K562 (cell line): ENCODE results near the gene FAM107B. TPM values are rescaled to one million over a fixed set of nuclear protein-coding genes. Genes with fewer than 3 reads are reported as not detected.

Source experiments
- ATAC-seq: fragments of 200-7000 bp; cut with Tn5 transposase; 3 replicates; pipeline ENCODE4 v1.9.1; 2020; ENCODE audit warnings: moderate library complexity
- BruUV-seq: library from RNA; stranded (reverse); fragments of 400-500 nt; replicated peaks from 2 replicates; lab custom pipeline; 2021; lab: Mats Ljungman, UMichigan
- CTCF ChIA-PET: fragments of 300-600 bp; formaldehyde crosslinking; extraction: SDS; loops from one replicate; lab custom pipeline; 2021; ENCODE audit warnings: low intra/inter-chr PET ratio; lab: Yijun Ruan, JAX
- POLR2A ChIA-PET: fragments of 300-600, 350-650 bp; sonication (Branson Sonifier 250); formaldehyde crosslinking; extraction: SDS; loops from one replicate; lab custom pipeline; 2021; ENCODE audit warnings: antibody characterized with exemption, inconsistent platforms; lab: Yijun Ruan, JAX
- DNase-seq, 4 experiments: peaks; one replicate each; pipeline versions ENCODE4 v3.0.0 to v3.0.0-alpha.2; 2011 to 2018; ENCODE audit warnings: low spot score in 3 of 4, mixed read lengths in 3 of 4; ENCODE audit errors: extremely low read depth in 1 of 4
- FAIRE-seq: peaks from 2 replicates; lab custom pipeline; 2011; peaks lifted over from hg19 to GRCh38; lab: Jason Lieb, UNC
- H2AFZ ChIP-seq: 2 replicates; pipeline ENCODE4 v1.6.0; 2011; ENCODE audit warnings: low read depth, low read length, control low read depth, inconsistent platforms
- H3K27ac ChIP-seq: fragments of 200-600 bp; 3 replicates; pipeline ENCODE4 v1.8.0; 2011; ENCODE audit warnings: low read depth, mild to moderate bottlenecking, control low read depth, inconsistent platforms, low read length, moderate library complexity, mixed read lengths; ENCODE audit errors: extremely low read depth
- H3K27me3 ChIP-seq, 2 experiments: fragments of 300-600 bp in 1 of 2; 2 replicates in 1 of 2; 3 replicates in 1 of 2; pipeline versions ENCODE4 v1.6.0 to v1.8.0; 2011; ENCODE audit warnings: inconsistent platforms in 2 of 2, low read length in 2 of 2, mild to moderate bottlenecking in 1 of 2, mixed read lengths in 1 of 2, moderate library complexity in 1 of 2; ENCODE audit not compliant: control insufficient read depth in 2 of 2, insufficient read depth in 2 of 2
- H3K36me3 ChIP-seq: fragments of 300-600 bp; 3 replicates; pipeline ENCODE4 v1.8.0; 2011; ENCODE audit warnings: mild to moderate bottlenecking, low read length, inconsistent platforms; ENCODE audit not compliant: control insufficient read depth, insufficient read depth
- H3K4me1 ChIP-seq, 2 experiments: fragments of 200-600 bp in 1 of 2; replicated peaks in 1 of 2; 2 replicates in 1 of 2; 3 replicates in 1 of 2; pipeline versions ENCODE4 v1.5.1 to v1.8.0; 2011; ENCODE audit warnings: inconsistent platforms in 2 of 2, low read length in 2 of 2, mild to moderate bottlenecking in 1 of 2, mixed read lengths in 1 of 2, moderate library complexity in 1 of 2; ENCODE audit not compliant: control insufficient read depth in 2 of 2, insufficient read depth in 2 of 2
- H3K4me2 ChIP-seq: 2 replicates; pipeline ENCODE4 v1.6.1; 2011; ENCODE audit warnings: low read length, control low read depth, inconsistent platforms, mixed read lengths; ENCODE audit not compliant: insufficient read depth
- H3K4me3 ChIP-seq: fragments of 200-600 bp; sonication (generic), shearing (Covaris generic); 2 replicates; pipeline ENCODE4 v1.5.1; 2016; ENCODE audit warnings: control low read depth, inconsistent platforms
- H3K79me2 ChIP-seq: fragments of 200-600 bp; 3 replicates; pipeline ENCODE4 v1.8.0; 2011; ENCODE audit warnings: low read length, inconsistent platforms; ENCODE audit not compliant: control insufficient read depth, insufficient read depth
- H3K9ac ChIP-seq, 2 experiments: 2 replicates each; pipeline versions ENCODE4 v1.6.0 to v1.6.1; 2011; ENCODE audit warnings: low read depth in 2 of 2, low read length in 2 of 2, control low read depth in 1 of 2, inconsistent platforms in 1 of 2, mild to moderate bottlenecking in 1 of 2, mixed read lengths in 1 of 2; ENCODE audit not compliant: insufficient read depth in 1 of 2
- H3K9me1 ChIP-seq: one replicate; pipeline ENCODE4 v1.6.0; 2011; ENCODE audit warnings: inconsistent platforms, mild to moderate bottlenecking, low read length, moderate library complexity; ENCODE audit not compliant: control insufficient read depth, insufficient read depth
- H3K9me3 ChIP-seq: replicated peaks from 2 replicates; pipeline ENCODE4 v1.5.1; 2011; ENCODE audit warnings: low read depth, low read length, inconsistent platforms; ENCODE audit not compliant: control insufficient read depth, insufficient read depth
- H4K20me1 ChIP-seq: replicated peaks from 2 replicates; pipeline ENCODE4 v1.6.1; 2011; ENCODE audit warnings: low read length, inconsistent platforms, mixed read lengths; ENCODE audit not compliant: control insufficient read depth, insufficient read depth
- ASH1L ChIP-seq: fragments of 450-650 bp; IDR thresholded peaks from 2 replicates; pipeline ENCODE4 v1.6.1; 2018; ENCODE audit warnings: borderline replicate concordance, mild to moderate bottlenecking, low read depth; ENCODE audit not compliant: partially characterized antibody
- BRF1 ChIP-seq: IDR thresholded peaks from 3 replicates; pipeline ENCODE4 v1.6.1; 2011; ENCODE audit warnings: borderline replicate concordance, mild to moderate bottlenecking; ENCODE audit not compliant: insufficient read length; ENCODE audit errors: extremely low read depth
- CBFA2T2 ChIP-seq: fragments of 450-650 bp; conservative IDR thresholded peaks from 2 replicates; pipeline ENCODE4 v1.6.1; 2017; ENCODE audit warnings: mild to moderate bottlenecking
- CBX1 ChIP-seq: sonication (generic); IDR thresholded peaks from 2 replicates; pipeline ENCODE4 v1.6.1; 2016; ENCODE audit warnings: antibody characterized with exemption, low read depth, mild to moderate bottlenecking
- HDGF ChIP-seq: fragments of 450-650 bp; IDR thresholded peaks from 2 replicates; pipeline ENCODE4 v1.6.1; 2016
- HMBOX1 ChIP-seq: sonication (generic); IDR thresholded peaks from 2 replicates; pipeline ENCODE4 v1.6.1; 2016
- IRF9 ChIP-seq: fragments of 450-650 bp; IDR thresholded peaks from 2 replicates; pipeline ENCODE4 v1.6.1; 2016; ENCODE audit warnings: missing biosample characterization, missing genetic modification characterization
- JUNB ChIP-seq: fragments of 450-650 bp; formaldehyde crosslinking; conservative IDR thresholded peaks from 2 replicates; pipeline ENCODE4 v1.4.0; 2020; ENCODE audit warnings: mild to moderate bottlenecking
- MAZ ChIP-seq, 2 experiments: fragments of 450-650 bp in 1 of 2; sonication (generic) in 1 of 2; formaldehyde crosslinking; IDR thresholded peaks in 1 of 2; conservative IDR thresholded peaks in 1 of 2; 2 replicates each; pipeline versions ENCODE4 v1.4.0 to v1.5.0; 2020; ENCODE audit warnings: mild to moderate bottlenecking in 1 of 2, missing genetic modification reagents in 1 of 2
- NR2C2 ChIP-seq, 2 experiments: fragments of 200-800 bp in 1 of 2; sonication (Bioruptor generic) in 1 of 2; sonication (generic) in 1 of 2; formaldehyde crosslinking in 1 of 2; IDR thresholded peaks; 2 replicates each; pipeline versions ENCODE4 v1.6.1 to v1.8.0; 2016 to 2022; ENCODE audit warnings: mild to moderate bottlenecking in 1 of 2, missing compliant biosample characterization in 1 of 2, missing genetic modification characterization in 1 of 2, missing genetic modification reagents in 1 of 2
- PHB ChIP-seq: fragments of 250-450 bp; sonication (Bioruptor Pico); IDR thresholded peaks from 2 replicates; pipeline ENCODE4 v1.5.0; 2021
- PTRF ChIP-seq: fragments of 450-650 bp; IDR thresholded peaks from 2 replicates; pipeline ENCODE4 v1.6.1; 2016; ENCODE audit warnings: mild to moderate bottlenecking, missing genetic modification characterization, missing compliant biosample characterization
- RBM17 ChIP-seq: fragments of 200-400 bp; formaldehyde crosslinking; IDR thresholded peaks from 2 replicates; pipeline ENCODE4 v1.6.1; 2017; ENCODE audit warnings: low read depth, mild to moderate bottlenecking, low read length, borderline replicate concordance
- RBM22 ChIP-seq: fragments of 200-400 bp; formaldehyde crosslinking; IDR thresholded peaks from 2 replicates; pipeline ENCODE4 v1.6.1; 2018; ENCODE audit warnings: low read length, low read depth; ENCODE audit not compliant: poor library complexity, severe bottlenecking
- SLC30A9 ChIP-seq: fragments of 250-450 bp; sonication (Bioruptor Pico); IDR thresholded peaks from 2 replicates; pipeline ENCODE4 v1.8.0; 2022; ENCODE audit warnings: mild to moderate bottlenecking, moderate library complexity
- ZNF444 ChIP-seq: fragments of 250-450 bp; sonication (Bioruptor Pico); IDR thresholded peaks from 2 replicates; pipeline ENCODE4 v1.4.0; 2020; ENCODE audit warnings: mild to moderate bottlenecking, moderate library complexity
- ZNF699 ChIP-seq: fragments of 250-450 bp; sonication (Bioruptor Pico); IDR thresholded peaks from 2 replicates; pipeline ENCODE4 v1.8.0; 2021; ENCODE audit warnings: mild to moderate bottlenecking, moderate library complexity; ENCODE audit not compliant: insufficient replicate concordance
- WGBS: fragments of 100-300 bp; shearing (Covaris generic); methylation state at CpG from one replicate; pipeline ENCODE4 v1.1.6; 2016; ENCODE audit warnings: low coverage, mixed read lengths; ENCODE audit not compliant: insufficient coverage; ENCODE audit errors: missing lambda C conversion rate; 5-methylcytosine and 5-hydroxymethylcytosine counted together
- in situ Hi-C: fragments of 300-500 bp; cut with MboI; formaldehyde crosslinking; loops from 4 replicates; pipeline ENCODE4 v1.15.0; 2018; ENCODE audit warnings: inconsistent platforms, mixed read lengths
- intact Hi-C: fragments of 100-400 bp; cut with micrococcal nuclease; formaldehyde crosslinking; loops from 2 replicates; pipeline ENCODE4 v1.14.2; 2022
- polyA plus RNA-seq, 8 experiments: library from polyadenylated mRNA; depleted of rRNA in 4 of 8; stranded (reverse) in 5 of 8; unstranded in 3 of 8; fragments of >200 nt; fragmentation: Nextera tagmentation in 2 of 8; fragmentation: Illumina TruSeq in 1 of 8; extraction: Ambion mirVana in 2 of 8; extraction: Trizol in 1 of 8; gene quantifications; 2 replicates each; pipeline versions ENCODE4 v1.2.1 to v1.2.3, GENCODE V29; 2011 to 2014; ENCODE audit warnings: inconsistent platforms in 1 of 8, missing spikeins in 1 of 8
- total RNA-seq, 7 experiments: library from RNA; depleted of rRNA in 6 of 7; stranded (reverse); fragments of >200 nt in 6 of 7; fragmentation: Illumina TruSeq in 2 of 7; extraction: Trizol in 2 of 7; gene quantifications; 2 replicates each; pipeline versions ENCODE4 v1.2.1 to v1.2.3, GENCODE V29; 2011 to 2021; ENCODE audit warnings: low replicate concordance in 1 of 7

The FAM107B gene
- total and polyA plus RNA-seq, 9 of the 15 experiments (the other 6 are each of a cell fraction or from before 2014, with no cell fraction given), result 0.40 to 2.8 (median 1.4) TPM

GRCh38 chr10:14674376-14675050 is 100.2 kb downstream of the FAM107B start (continued):
- no peak for TF ChIP-seq IRF9
- TF ChIP-seq, all 486 proteins: peak for 0

- Histone ChIP-seq H3K27ac (no peak overlapping the region), H4K20me1 (no peaks in the 10 kb centered on the region), H3K4me2 (no peak overlapping the region), H3K9me3 (no peaks in the 10 kb centered on the region), H3K9me1 (no peaks in the 10 kb centered on the region), H3K4me1 (no peaks in the 10 kb centered on the region), H2AFZ (no peak overlapping the region), H3K4me3 (no peak overlapping the region), H3K79me2 (no peaks in the 10 kb centered on the region), H3K9ac (no peak overlapping the region), H3K27me3 (peaks cover 2 to 11% of the 10 kb centered on the region in 2 experiments; a peak in 2 of 5 replicates), H3K36me3 (no peaks in the 10 kb centered on the region)
- intact Hi-C loops, result no loop called here
- CTCF ChIA-PET, result no interaction called here
- ATAC-seq (no peak), DNase-seq (no peak), FAIRE-seq (no peak)
- no TSS peak for BruUV-seq
- WGBS, result under 1% methylated on average over 9 of the region's 9 CpGs
- in situ Hi-C loops, result no loop called here
- TF ChIP-seq BRF1 (no peak), PHB (CRISPR knock-in tag) (no peak), SLC30A9 (CRISPR knock-in tag) (no peak), RBM22 (no peak), HDGF (no peak), CBX1 (no peak), JUNB (CRISPR knock-in tag) (no peak), ASH1L (no peak), ZNF699 (CRISPR knock-in tag) (no peak), RBM17 (no peak), HMBOX1 (no peak), MAZ (CRISPR knock-in tag; conservative IDR thresholded peaks at IDR 0.05 in 1 of 2, IDR thresholded peaks at IDR 0.05 in 1 of 2) (no peak), NR2C2 (CRISPR knock-in tag; IDR thresholded peaks at IDR 0.05) (no peak), NR2C2 (tag; IDR thresholded peaks at IDR 0.05) (no peak), PTRF (tag) (no peak), CBFA2T2 (no peak), ZNF444 (no peak)
- POLR2A ChIA-PET, result no interaction called here
Measured at GRCh38 chr10:14673189-14673861, 101.4 kb downstream of the FAM107B start.
